ENCODE data around the gene MLN.
A peak's percentile ranks its signal among the peaks of the same experiment; 100 is the strongest.

The MLN gene

DNA sequence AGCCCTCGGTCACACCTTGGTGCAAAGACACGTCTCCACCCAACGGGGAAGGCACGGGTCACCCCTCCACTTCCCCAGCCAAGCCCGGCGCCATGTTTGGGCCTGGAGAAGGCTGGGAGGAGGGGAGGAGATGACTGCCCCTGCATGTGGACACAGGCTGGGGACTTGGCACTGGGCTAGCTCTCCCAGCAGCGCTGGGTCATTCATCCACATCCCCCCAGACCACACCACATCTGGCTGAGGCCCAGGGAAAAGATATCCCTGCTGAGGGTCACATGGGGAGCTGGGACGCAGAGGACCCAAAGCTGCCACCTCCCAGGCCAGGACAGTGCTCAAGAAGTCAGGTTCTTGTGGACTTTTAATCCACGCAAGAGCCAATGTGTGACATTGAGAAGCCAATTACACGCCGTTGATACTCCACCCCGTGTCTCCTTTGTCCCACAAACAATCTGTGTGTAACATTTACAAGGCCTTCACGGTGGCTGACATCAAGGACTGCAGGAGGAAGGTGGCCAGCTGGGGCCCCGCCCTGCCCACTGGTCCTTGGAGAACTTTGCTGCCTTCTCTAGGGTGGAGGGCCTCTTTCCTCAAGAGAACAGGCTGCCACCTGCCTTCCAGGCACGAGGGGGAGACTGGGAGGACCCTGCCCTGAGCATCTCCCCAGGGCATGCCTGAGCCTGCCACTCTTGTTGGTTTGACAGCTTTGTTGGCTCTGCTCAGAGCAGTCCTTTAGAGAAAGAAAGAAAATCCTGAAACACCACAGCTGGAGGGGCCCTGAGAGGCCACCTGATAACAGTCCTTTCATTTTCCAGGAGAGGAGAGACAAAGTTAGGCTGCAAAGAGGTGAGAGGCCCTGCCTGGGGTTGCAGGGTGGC, 51.8 kb downstream of the MLN start:
- DNase-seq, result no peak

DNA sequence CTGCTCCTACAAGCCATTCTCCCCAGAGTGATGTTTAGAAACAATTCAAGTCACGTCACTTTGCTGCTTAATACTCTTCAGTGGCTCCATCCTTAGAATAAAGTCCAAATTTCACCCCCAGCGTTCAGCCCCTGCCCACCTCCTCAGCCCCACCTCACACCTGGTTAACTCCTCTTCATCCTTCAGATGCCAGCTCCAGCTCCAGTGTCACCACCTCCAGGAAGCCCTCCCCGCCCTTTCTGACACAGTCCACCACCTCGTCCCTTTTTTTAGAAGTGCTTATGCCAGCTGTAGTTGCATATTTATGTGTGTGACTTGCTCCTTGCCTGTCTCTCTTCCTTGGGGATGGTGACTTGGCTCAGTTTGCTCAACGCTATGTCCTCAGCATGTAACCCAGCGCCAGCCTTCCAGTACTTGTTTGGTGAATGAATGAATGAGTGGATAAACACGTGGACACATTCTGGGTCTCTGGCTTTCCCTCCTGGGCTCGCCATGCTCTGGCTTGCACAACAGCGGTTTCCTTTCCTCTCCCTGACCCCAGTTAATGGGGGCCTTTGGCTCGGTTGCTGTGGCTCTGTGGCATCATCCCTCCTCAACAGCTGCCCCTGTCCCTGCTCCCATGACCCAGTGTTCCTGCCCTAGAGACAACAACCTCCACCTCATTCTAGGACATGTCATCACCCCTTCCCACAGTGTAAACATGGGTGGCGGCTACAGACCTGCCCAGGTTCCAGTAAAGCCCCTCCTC, 53.4 kb downstream of the MLN start:
- DNase-seq, result peak; percentile 87

DNA sequence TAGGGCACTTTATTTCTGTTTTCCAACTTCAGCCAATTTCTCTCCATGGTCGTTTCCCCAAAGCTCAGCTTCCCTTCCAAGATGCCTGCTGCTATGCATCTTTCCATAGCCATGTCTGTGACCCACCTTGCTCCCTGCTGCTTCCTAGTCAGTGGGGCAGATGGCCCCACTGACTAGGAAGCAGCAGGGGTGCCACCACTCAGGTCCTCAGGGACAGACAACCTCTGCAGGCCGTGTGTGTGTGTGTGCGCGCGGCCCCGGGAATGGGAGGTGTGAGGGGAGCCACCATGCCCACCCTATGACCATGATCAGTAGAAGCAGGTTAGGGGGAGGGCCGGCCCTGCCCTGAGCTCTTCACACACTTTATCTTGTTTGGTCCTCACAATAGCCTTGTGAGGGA, 54.4 kb downstream of the MLN start:
- no peak for DNase-seq

DNA sequence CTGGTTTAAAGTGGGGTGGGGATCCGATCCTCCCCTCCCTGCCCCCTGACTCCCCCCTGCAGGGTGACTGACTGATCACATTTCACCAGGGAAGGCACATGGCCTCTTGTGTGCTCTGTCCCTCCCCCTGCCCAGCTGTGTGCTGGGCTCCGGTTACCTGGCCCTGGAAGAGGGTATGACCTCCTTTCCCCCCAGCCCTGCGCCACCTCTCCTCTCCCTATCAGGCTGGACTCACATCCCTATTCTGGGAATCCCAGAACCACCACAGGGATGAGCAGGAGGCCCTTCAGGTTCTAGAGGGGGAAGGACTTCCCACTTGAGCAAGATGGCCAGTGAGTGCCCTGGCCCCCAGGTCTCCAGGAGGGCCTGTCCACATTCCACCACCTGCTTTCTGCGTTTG, 55.0 kb downstream of the MLN start:
- DNase-seq, result no peak

DNA sequence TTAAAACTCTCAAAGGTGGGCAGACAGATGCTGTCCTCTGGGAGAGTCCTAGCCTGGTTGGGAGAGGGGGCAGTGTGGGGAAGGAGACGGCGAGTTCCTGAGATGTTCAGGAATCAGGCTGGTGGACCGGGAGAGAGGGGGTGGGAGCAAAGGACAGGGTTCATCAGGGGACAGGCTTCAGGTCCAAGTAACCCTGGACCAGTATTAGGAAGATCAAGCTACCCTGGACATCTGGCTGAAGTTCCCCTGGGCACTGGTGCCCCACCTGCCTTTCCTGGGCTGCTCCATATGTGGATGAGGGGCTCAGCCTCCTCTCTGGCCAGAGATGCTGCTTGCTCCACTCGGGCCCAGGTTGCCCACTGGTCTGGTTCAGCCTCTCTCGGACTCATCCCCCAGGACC, 56.0 kb downstream of the MLN start:
- no peak for DNase-seq

DNA sequence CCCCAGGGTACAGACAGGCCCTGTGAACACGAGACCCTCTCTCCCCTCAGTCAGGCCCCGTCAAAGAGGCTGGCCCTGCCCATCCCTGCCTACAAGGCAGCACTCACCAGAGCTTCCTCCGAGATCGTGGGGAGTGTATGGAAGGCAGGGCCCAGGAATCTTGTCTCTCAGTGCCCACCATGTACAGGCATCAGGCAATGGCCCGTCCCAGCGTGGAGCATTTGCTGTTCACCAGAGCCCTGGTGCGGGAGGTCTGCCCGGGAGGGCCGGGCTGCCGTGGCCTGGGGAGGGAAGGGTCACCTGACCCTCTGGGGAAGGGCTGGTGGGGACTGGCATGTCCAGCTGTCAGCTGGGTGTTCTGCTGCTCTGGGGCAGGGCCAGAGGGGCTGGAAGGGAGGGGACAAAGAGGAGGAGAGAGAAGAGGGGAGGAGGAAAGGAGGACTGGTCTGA, 57.1 kb downstream of the MLN start, which contains the start of gene IP6K3:
TSS of gene IP6K3 (minus strand) at position 255 of the 450 bp plus-strand sequence. CDS start 11,429 bp downstream, outside the sequence.
- no peak for DNase-seq

DNA sequence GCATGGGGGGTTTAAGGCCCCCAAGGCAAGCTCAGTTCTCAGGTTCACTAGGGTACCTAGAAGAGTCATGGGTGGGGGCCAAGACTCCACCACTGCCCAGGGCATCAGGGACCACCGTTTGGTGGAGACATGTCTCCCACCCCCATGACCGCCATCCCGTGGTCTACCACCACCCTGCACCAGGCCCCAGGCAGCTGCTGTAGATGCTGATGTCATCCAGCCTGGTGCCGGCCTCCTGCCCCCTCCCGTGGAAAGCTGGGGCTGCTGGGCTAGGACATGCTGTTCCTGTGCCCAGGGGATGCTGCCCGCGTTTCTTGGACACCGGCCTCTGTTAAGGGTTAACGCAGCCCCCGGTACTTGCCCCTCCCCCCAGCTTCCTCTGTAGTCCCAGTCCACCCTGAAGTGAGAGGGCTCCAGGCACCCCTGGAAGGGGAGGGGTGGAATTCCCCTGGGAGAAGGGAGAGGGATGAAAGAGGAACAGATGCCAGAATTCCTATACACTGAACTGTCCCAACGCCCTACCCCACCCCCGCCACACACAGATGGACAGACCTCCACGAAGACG, 57.7 kb downstream of the MLN start:
- peak; percentile 14 for DNase-seq

DNA sequence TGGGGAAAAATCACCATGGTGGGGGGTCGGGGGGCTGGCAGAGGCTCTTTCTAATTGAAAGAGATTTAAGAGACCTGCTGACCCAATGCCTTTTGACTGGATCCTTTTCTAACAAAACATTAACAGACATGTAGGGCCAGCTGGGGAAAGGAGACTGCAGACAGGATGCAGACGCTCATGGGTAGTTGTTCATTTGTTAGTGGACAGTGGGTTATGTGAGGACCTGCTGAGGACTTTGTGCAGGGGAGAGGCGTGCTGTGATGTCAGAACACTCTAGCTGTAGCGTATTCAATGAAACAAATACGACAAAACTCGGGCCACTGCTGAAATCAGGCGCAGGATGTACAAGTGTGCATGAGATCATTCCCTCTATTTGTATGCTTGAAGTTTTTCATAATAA, 58.3 kb downstream of the MLN start:
- no peak for DNase-seq

DNA sequence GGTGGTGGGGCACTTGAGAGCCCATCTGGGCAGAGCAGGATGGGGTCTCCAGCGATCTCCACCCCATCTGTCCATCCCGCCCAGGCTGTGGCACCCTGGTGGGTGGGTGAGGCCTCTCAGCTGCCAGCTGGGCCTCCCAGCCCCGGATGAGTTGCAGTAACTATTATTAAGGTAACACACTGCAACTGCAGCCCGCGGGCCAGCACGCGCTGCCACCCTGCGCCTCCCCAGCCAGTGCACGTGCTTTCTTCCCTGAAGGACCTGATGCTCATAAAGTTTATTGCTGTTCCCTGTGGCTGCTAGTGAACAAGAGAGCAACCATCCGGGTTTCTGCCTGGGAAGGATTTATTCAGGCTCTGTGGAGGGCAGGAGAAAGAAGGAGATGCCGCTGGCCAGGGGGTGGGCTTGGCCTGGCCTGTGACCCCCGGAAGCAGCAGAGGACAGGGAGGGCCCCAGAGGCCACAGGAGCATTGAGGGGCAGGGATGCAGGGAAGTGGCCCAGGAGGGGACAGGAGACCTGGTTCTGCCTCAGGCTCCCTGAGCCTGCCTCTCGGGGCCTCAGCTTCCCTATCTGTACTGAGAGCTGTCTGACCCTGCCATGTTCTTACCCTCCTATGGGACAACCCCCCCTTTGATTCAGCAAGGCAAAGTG, 58.8 kb downstream of the MLN start:
- no peak for DNase-seq

All from MV-4-11 (cell line).